A549 (cell line): ENCODE data around the gene CDK16. TPM values are rescaled to one million over a fixed set of nuclear protein-coding genes. Genes with fewer than 3 reads are reported as not detected.

Experiments
- ATAC-seq, 2 experiments: fragments of 200-7000 bp in 1 of 2; fragments of >200 bp in 1 of 2; cut with Nextera tagmentation in 1 of 2; cut with Tn5 transposase in 1 of 2; 3 replicates each; pipeline versions ENCODE4 v1.8.0 to v1.9.1; 2018 to 2020; ENCODE audit warnings: mild to moderate bottlenecking in 1 of 2, moderate library complexity in 1 of 2
- CTCF ChIA-PET: fragments of 300-600 bp; sonication (Branson Sonifier 250); formaldehyde crosslinking; extraction: SDS; loops from one replicate; lab custom pipeline; 2021; ENCODE audit warnings: antibody characterized with exemption, inconsistent platforms; lab: Yijun Ruan, JAX
- POLR2A ChIA-PET: fragments of 350-600 bp; formaldehyde crosslinking; extraction: SDS; loops from one replicate; lab custom pipeline; 2021; ENCODE audit warnings: antibody characterized with exemption, inconsistent platforms; lab: Yijun Ruan, JAX
- DNase-seq, 2 experiments: peaks; one replicate each; pipeline versions ENCODE4 v3.0.0 to v3.0.0-alpha.2; 2011 to 2016; ENCODE audit warnings: low read depth in 1 of 2, low spot score in 1 of 2
- FAIRE-seq: peaks from 2 replicates; lab custom pipeline; 2011; peaks lifted over from hg19 to GRCh38; lab: Jason Lieb, UNC
- H3K27ac ChIP-seq, 2 experiments: fragments of >200 bp; sonication (Bioruptor Twin); formaldehyde crosslinking; 3 replicates each; pipeline ENCODE4 v1.5.1; 2016 to 2017
- H3K4me1 ChIP-seq: fragments of >200 bp; sonication (Bioruptor Twin); formaldehyde crosslinking; 3 replicates; pipeline ENCODE4 v1.6.1; 2016
- H3K4me2 ChIP-seq: fragments of >200 bp; sonication (Bioruptor Twin); formaldehyde crosslinking; 3 replicates; pipeline ENCODE4 v1.6.1; 2016
- H3K4me3 ChIP-seq: fragments of >200 bp; sonication (Bioruptor Twin); formaldehyde crosslinking; 3 replicates; pipeline ENCODE4 v1.5.1; 2016
- H3K9me3 ChIP-seq: fragments of >200 bp; sonication (Bioruptor Twin); formaldehyde crosslinking; 3 replicates; pipeline ENCODE4 v1.6.1; 2016
- BHLHE40 ChIP-seq: IDR thresholded peaks from 2 replicates; pipeline ENCODE4 v1.6.1; 2012; ENCODE audit warnings: low read depth, low read length, inconsistent platforms
- CBX2 ChIP-seq: fragments of 200-600 bp; sonication (generic); IDR thresholded peaks from 2 replicates; pipeline ENCODE4 v1.6.1; 2016; ENCODE audit warnings: low read depth, mild to moderate bottlenecking, borderline replicate concordance
- CEBPB ChIP-seq, 2 experiments: fragments of >200 bp in 1 of 2; sonication (Bioruptor Twin) in 1 of 2; formaldehyde crosslinking in 1 of 2; IDR thresholded peaks; 2 replicates each; pipeline ENCODE4 v1.6.1; 2012 to 2016
- CHD2 ChIP-seq: fragments of 150-350 bp; IDR thresholded peaks from 2 replicates; pipeline ENCODE4 v1.6.1; 2014; ENCODE audit warnings: low read length; ENCODE audit not compliant: partially characterized antibody
- EHF ChIP-seq: fragments of 250-450 bp; sonication (Bioruptor Pico); IDR thresholded peaks from 2 replicates; pipeline ENCODE4 v1.5.0; 2020; ENCODE audit warnings: mild to moderate bottlenecking
- ELK1 ChIP-seq: fragments of 150-350 bp; IDR thresholded peaks from 2 replicates; pipeline ENCODE4 v1.6.1; 2014; ENCODE audit warnings: low read depth, mild to moderate bottlenecking, low read length
- ESRRA ChIP-seq: fragments of 150-350 bp; IDR thresholded peaks from 2 replicates; pipeline ENCODE4 v1.6.1; 2014; ENCODE audit warnings: mild to moderate bottlenecking, low read length, borderline replicate concordance
- FOSB ChIP-seq: fragments of 250-450 bp; sonication (Bioruptor Pico); IDR thresholded peaks from 2 replicates; pipeline ENCODE4 v1.5.0; 2020; ENCODE audit warnings: mild to moderate bottlenecking, moderate library complexity
- FOXS1 ChIP-seq: fragments of 250-450 bp; sonication (Bioruptor Pico); IDR thresholded peaks from 2 replicates; pipeline ENCODE4 v1.5.0; 2020; ENCODE audit warnings: mild to moderate bottlenecking, moderate library complexity
- KDM5A ChIP-seq: fragments of 200-600 bp; sonication (generic); IDR thresholded peaks from 2 replicates; pipeline ENCODE4 v1.6.1; 2016; ENCODE audit warnings: antibody characterized with exemption, mild to moderate bottlenecking
- MAFK ChIP-seq: fragments of 450-650 bp; IDR thresholded peaks from 2 replicates; pipeline ENCODE4 v1.6.1; 2014; ENCODE audit not compliant: partially characterized antibody
- NR3C1 ChIP-seq: fragments of >200 bp; sonication (Bioruptor Twin); formaldehyde crosslinking; IDR thresholded peaks from 3 replicates; pipeline ENCODE4 v1.6.1; 2017
- RCOR1 ChIP-seq: fragments of 150-350 bp; IDR thresholded peaks from 2 replicates; pipeline ENCODE4 v1.6.1; 2014; ENCODE audit warnings: antibody characterized with exemption, low read length, low read depth
- RFX5 ChIP-seq: fragments of 450-650 bp; IDR thresholded peaks from 2 replicates; pipeline ENCODE4 v1.7.1; 2014; ENCODE audit warnings: antibody characterized with exemption, mild to moderate bottlenecking, moderate library complexity
- ZFP36 ChIP-seq: fragments of 450-650 bp; IDR thresholded peaks from 2 replicates; pipeline ENCODE4 v1.6.1; 2014; ENCODE audit warnings: borderline replicate concordance; ENCODE audit not compliant: partially characterized antibody
- ZNF302 ChIP-seq: fragments of 250-450 bp; sonication (Bioruptor Pico); IDR thresholded peaks from 2 replicates; pipeline ENCODE4 v1.9.0; 2021; ENCODE audit warnings: inconsistent platforms, mild to moderate bottlenecking, moderate library complexity
- WGBS: methylation state at CpG from one replicate; pipeline ENCODE4 v1.1.6; 2017; ENCODE audit errors: missing lambda C conversion rate; 5-methylcytosine and 5-hydroxymethylcytosine counted together
- polyA plus RNA-seq, 4 experiments: library from polyadenylated mRNA; depleted of rRNA in 3 of 4; stranded (reverse); fragments of >200 nt; fragmentation: RNase III in 1 of 4; extraction: RNeasy Plus Mini Kit Qiagen cat#74134 plus additional on column Dnase treatment in 1 of 4; gene quantifications; 2 replicates in 3 of 4; 3 replicates in 1 of 4; pipeline ENCODE4 v1.2.3, GENCODE V29; 2011 to 2017
- TF ChIP-seq, protein P1 (sequence below): fragments of 200-600 bp; sonication (generic); IDR thresholded peaks from 2 replicates; pipeline ENCODE4 v1.6.1; 2016; ENCODE audit warnings: antibody characterized with exemption, mild to moderate bottlenecking, moderate library complexity
- TF ChIP-seq, protein P2 (sequence below): fragments of 450-650 bp; IDR thresholded peaks from 2 replicates; pipeline ENCODE4 v1.6.1; 2014; ENCODE audit warnings: antibody characterized with exemption

The CDK16 gene
- polyA plus RNA-seq, 2 of the 4 experiments (the other 2 are of a cell fraction) = 105 to 111 TPM

- no peak overlapping the region for H3K27ac ChIP-seq
- H3K9me3 ChIP-seq = no peaks in the 10 kb centered on the region
- FAIRE-seq (no peak), ATAC-seq (no peak), DNase-seq (no peak)
- TF ChIP-seq RCOR1 = no peak
- TF ChIP-seq CBX2 = no peak
- no peak for TF ChIP-seq KDM5A
- TF ChIP-seq ZNF302 (CRISPR knock-in tag) = no peak
- no peak for TF ChIP-seq RFX5
- TF ChIP-seq, protein P1, sequence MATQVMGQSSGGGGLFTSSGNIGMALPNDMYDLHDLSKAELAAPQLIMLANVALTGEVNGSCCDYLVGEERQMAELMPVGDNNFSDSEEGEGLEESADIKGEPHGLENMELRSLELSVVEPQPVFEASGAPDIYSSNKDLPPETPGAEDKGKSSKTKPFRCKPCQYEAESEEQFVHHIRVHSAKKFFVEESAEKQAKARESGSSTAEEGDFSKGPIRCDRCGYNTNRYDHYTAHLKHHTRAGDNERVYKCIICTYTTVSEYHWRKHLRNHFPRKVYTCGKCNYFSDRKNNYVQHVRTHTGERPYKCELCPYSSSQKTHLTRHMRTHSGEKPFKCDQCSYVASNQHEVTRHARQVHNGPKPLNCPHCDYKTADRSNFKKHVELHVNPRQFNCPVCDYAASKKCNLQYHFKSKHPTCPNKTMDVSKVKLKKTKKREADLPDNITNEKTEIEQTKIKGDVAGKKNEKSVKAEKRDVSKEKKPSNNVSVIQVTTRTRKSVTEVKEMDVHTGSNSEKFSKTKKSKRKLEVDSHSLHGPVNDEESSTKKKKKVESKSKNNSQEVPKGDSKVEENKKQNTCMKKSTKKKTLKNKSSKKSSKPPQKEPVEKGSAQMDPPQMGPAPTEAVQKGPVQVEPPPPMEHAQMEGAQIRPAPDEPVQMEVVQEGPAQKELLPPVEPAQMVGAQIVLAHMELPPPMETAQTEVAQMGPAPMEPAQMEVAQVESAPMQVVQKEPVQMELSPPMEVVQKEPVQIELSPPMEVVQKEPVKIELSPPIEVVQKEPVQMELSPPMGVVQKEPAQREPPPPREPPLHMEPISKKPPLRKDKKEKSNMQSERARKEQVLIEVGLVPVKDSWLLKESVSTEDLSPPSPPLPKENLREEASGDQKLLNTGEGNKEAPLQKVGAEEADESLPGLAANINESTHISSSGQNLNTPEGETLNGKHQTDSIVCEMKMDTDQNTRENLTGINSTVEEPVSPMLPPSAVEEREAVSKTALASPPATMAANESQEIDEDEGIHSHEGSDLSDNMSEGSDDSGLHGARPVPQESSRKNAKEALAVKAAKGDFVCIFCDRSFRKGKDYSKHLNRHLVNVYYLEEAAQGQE = no peak
- no peak for TF ChIP-seq CEBPB (IDR thresholded peaks at IDR 0.05)
- no peak for TF ChIP-seq MAFK
- no peak for TF ChIP-seq NR3C1
- TF ChIP-seq CHD2 = no peak
- TF ChIP-seq ESRRA = no peak
- TF ChIP-seq FOSB (CRISPR knock-in tag) = no peak
- no peak for TF ChIP-seq BHLHE40
- TF ChIP-seq, protein P2, sequence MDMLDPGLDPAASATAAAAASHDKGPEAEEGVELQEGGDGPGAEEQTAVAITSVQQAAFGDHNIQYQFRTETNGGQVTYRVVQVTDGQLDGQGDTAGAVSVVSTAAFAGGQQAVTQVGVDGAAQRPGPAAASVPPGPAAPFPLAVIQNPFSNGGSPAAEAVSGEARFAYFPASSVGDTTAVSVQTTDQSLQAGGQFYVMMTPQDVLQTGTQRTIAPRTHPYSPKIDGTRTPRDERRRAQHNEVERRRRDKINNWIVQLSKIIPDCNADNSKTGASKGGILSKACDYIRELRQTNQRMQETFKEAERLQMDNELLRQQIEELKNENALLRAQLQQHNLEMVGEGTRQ = no peak
- no peak for TF ChIP-seq EHF (CRISPR knock-in tag)
- TF ChIP-seq FOXS1 (CRISPR knock-in tag) = no peak
- no peak for TF ChIP-seq ELK1
- TF ChIP-seq ZFP36 = no peak
- ChIA-PET POLR2A (no interaction called here), CTCF (no interaction called here)
- WGBS = 94% methylated on average over 16 of the region's 17 CpGs
- H3K4me2 ChIP-seq = no peak overlapping the region
- H3K4me3 ChIP-seq = no peak overlapping the region
- H3K4me1 ChIP-seq = peaks cover 16% of the 10 kb centered on the region; the same call in 1 of the 3 replicates
Observed at GRCh38 chrX:47224266-47224895, 5.9 kb downstream of the CDK16 start.

DNA sequence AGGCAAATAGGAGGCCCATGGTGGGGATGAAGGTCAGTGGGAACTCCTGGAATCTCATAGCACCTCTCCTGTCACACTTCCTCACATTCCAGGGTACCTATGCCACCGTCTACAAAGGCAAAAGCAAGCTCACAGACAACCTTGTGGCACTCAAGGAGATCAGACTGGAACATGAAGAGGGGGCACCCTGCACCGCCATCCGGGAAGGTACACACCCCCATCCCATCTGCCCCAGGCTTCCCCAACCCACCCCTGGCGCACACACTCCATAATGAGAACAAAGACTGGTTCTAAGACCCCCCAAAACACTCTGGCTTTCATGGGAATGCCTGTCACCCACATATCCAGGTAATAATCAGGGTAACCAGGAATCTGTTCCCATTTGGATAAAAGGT is 6.4 kb downstream of the CDK16 start:
- Histone ChIP-seq H3K4me2 (no peak overlapping the region), H3K4me3 (no peak overlapping the region), H3K9me3 (no peaks in the 10 kb centered on the region), H3K27ac (no peak overlapping the region), H3K4me1 (peaks cover 15% of the 10 kb centered on the region; the same call in 1 of the 3 replicates)
- ChIA-PET POLR2A (no interaction called here), CTCF (no interaction called here)
- FAIRE-seq (no peak), DNase-seq (no peak), ATAC-seq (no peak)
- 100% methylated on average over 3 of the region's 4 CpGs for WGBS
- TF ChIP-seq FOSB (CRISPR knock-in tag) (no peak), ESRRA (no peak)
- TF ChIP-seq, protein P2 = no peak
